H1 (cell line): Measurements from ENCODE around the gene CSNK1G3. TPM values are rescaled to one million over a fixed set of nuclear protein-coding genes. Genes with fewer than 3 reads are reported as not detected.

Experiments used
- CTCF ChIA-PET: fragments of 300-600 bp; sonication (Branson Sonifier 250); formaldehyde crosslinking; loops from one replicate; lab custom pipeline; 2021; ENCODE audit not compliant: partially characterized antibody; lab: Charles Lee
- POLR2A ChIA-PET: fragments of 300-600 bp; sonication (Branson Sonifier 250); formaldehyde crosslinking; loops from one replicate; lab custom pipeline; 2021; ENCODE audit warnings: inconsistent platforms; ENCODE audit not compliant: partially characterized antibody; lab: Charles Lee
- DNase-seq, 2 experiments: peaks; one replicate each; pipeline versions ENCODE4 v3.0.0 to v3.0.0-alpha.2; 2010 to 2022; ENCODE audit warnings: low spot score in 2 of 2, low read depth in 1 of 2, mixed read lengths in 1 of 2
- FAIRE-seq: peaks from 2 replicates; lab custom pipeline; 2011; peaks lifted over from hg19 to GRCh38; lab: Jason Lieb, UNC
- H2AFZ ChIP-seq: 2 replicates; pipeline ENCODE4 v1.8.1; 2012; ENCODE audit warnings: low read length, inconsistent platforms
- H2AK5ac ChIP-seq: 2 replicates; pipeline ENCODE4 v1.6.1; 2013; ENCODE audit warnings: low read depth, low read length
- H2BK120ac ChIP-seq: replicated peaks from 2 replicates; pipeline ENCODE3; 2013; ENCODE audit warnings: low read depth, low read length, inconsistent platforms
- H2BK12ac ChIP-seq: 2 replicates; pipeline ENCODE4 v1.6.1; 2013; ENCODE audit warnings: low read depth, low read length
- H2BK15ac ChIP-seq: 2 replicates; pipeline ENCODE4 v1.6.1; 2013; ENCODE audit warnings: low read length
- H2BK20ac ChIP-seq: 2 replicates; pipeline ENCODE4 v1.6.1; 2013; ENCODE audit warnings: low read length
- H2BK5ac ChIP-seq: 2 replicates; pipeline ENCODE4 v1.6.1; 2013; ENCODE audit warnings: low read depth, low read length
- H3K14ac ChIP-seq: 2 replicates; pipeline ENCODE4 v1.6.1; 2013; ENCODE audit warnings: inconsistent platforms; ENCODE audit not compliant: insufficient read length
- H3K18ac ChIP-seq: 2 replicates; pipeline ENCODE4 v1.6.1; 2013; ENCODE audit warnings: low read length; ENCODE audit errors: extremely low read depth
- H3K23ac ChIP-seq: 2 replicates; pipeline ENCODE4 v1.6.1; 2013; ENCODE audit warnings: inconsistent platforms; ENCODE audit not compliant: insufficient read length
- H3K23me2 ChIP-seq: 2 replicates; pipeline ENCODE4 v1.6.1; 2013; ENCODE audit warnings: low read depth, low read length
- H3K27ac ChIP-seq: 2 replicates; pipeline ENCODE4 v1.6.1; 2011; ENCODE audit warnings: low read depth, low read length, inconsistent platforms
- H3K27me3 ChIP-seq, 4 experiments: replicated peaks in 1 of 4; 1 replicate in 1 of 4; 2 replicates in 3 of 4; pipeline versions ENCODE4 v1.6.1 to v1.8.1; 2011 to 2013; ENCODE audit warnings: low read length in 3 of 4, mild to moderate bottlenecking in 3 of 4, inconsistent platforms in 2 of 4, mixed read lengths in 2 of 4, moderate library complexity in 1 of 4; ENCODE audit not compliant: control insufficient read depth in 3 of 4, insufficient read depth in 3 of 4; ENCODE audit errors: extremely low read depth in 1 of 4
- H3K36me3 ChIP-seq, 4 experiments: 2 replicates each; pipeline versions ENCODE4 v1.6.1 to v1.8.1; 2011 to 2013; ENCODE audit warnings: mild to moderate bottlenecking in 4 of 4, low read length in 3 of 4, moderate library complexity in 2 of 4, control low read depth in 1 of 4, inconsistent platforms in 1 of 4; ENCODE audit not compliant: insufficient read depth in 4 of 4, control insufficient read depth in 2 of 4
- H3K4ac ChIP-seq: replicated peaks from 2 replicates; pipeline ENCODE3; 2013; ENCODE audit warnings: low read length, low read depth, mixed read lengths, inconsistent platforms; ENCODE audit not compliant: insufficient read length
- H3K4me1 ChIP-seq, 4 experiments: replicated peaks in 1 of 4; 1 replicate in 1 of 4; 2 replicates in 3 of 4; pipeline versions ENCODE4 v1.6.1 to v1.8.1; 2011 to 2013; ENCODE audit warnings: low read length in 3 of 4, inconsistent platforms in 2 of 4, mixed read lengths in 1 of 4; ENCODE audit not compliant: insufficient read depth in 4 of 4, control insufficient read depth in 3 of 4
- H3K4me2 ChIP-seq, 2 experiments: 2 replicates each; pipeline versions ENCODE4 v1.6.1 to v1.8.1; 2011 to 2013; ENCODE audit warnings: low read depth in 2 of 2, low read length in 2 of 2, control low read depth in 1 of 2, inconsistent platforms in 1 of 2, mild to moderate bottlenecking in 1 of 2; ENCODE audit not compliant: insufficient read depth in 1 of 2
- H3K4me3 ChIP-seq, 4 experiments: fragments of 200-600, 300-600 bp in 1 of 4; sonication (generic), shearing (Covaris generic), sonication (Bioruptor Twin) in 1 of 4; 2 replicates each; pipeline versions ENCODE4 v1.5.1 to v1.8.1; 2011 to 2016; ENCODE audit warnings: low read length in 4 of 4, low read depth in 3 of 4, control low read depth in 2 of 4, inconsistent platforms in 2 of 4, mild to moderate bottlenecking in 2 of 4, mixed read lengths in 1 of 4, moderate library complexity in 1 of 4; ENCODE audit not compliant: insufficient read depth in 2 of 4; ENCODE audit errors: extremely low read depth in 1 of 4
- H3K56ac ChIP-seq: replicated peaks from 2 replicates; pipeline ENCODE3; 2013; ENCODE audit warnings: low read depth, mild to moderate bottlenecking, mixed read lengths, low read length, inconsistent platforms; ENCODE audit not compliant: insufficient read length
- H3K79me1 ChIP-seq: 2 replicates; pipeline ENCODE4 v1.6.1; 2013; ENCODE audit warnings: low read depth, low read length, control low read depth
- H3K79me2 ChIP-seq, 2 experiments: 2 replicates each; pipeline versions ENCODE4 v1.6.1 to v1.8.1; 2012 to 2013; ENCODE audit warnings: low read length in 2 of 2, mild to moderate bottlenecking in 2 of 2, inconsistent platforms in 1 of 2; ENCODE audit not compliant: insufficient read depth in 2 of 2, control insufficient read depth in 1 of 2
- H3K9ac ChIP-seq, 4 experiments: replicated peaks in 1 of 4; 1 replicate in 1 of 4; 2 replicates in 3 of 4; pipeline versions ENCODE4 v1.6.1 to v1.8.1; 2011 to 2013; ENCODE audit warnings: low read depth in 3 of 4, low read length in 3 of 4, control low read depth in 2 of 4, mild to moderate bottlenecking in 2 of 4, moderate library complexity in 2 of 4, inconsistent platforms in 1 of 4; ENCODE audit errors: extremely low read depth in 1 of 4
- H3K9me3 ChIP-seq, 2 experiments: 2 replicates each; pipeline versions ENCODE4 v1.6.1 to v1.8.1; 2012 to 2013; ENCODE audit warnings: mild to moderate bottlenecking in 2 of 2, moderate library complexity in 2 of 2, control low read depth in 1 of 2, inconsistent platforms in 1 of 2, low read depth in 1 of 2, low read length in 1 of 2, mixed read lengths in 1 of 2; ENCODE audit not compliant: insufficient read depth in 2 of 2
- H4K20me1 ChIP-seq, 2 experiments: replicated peaks in 1 of 2; 2 replicates each; pipeline versions ENCODE3 to v1.8.1; 2011 to 2013; ENCODE audit warnings: inconsistent platforms in 2 of 2, low read length in 2 of 2, mild to moderate bottlenecking in 1 of 2; ENCODE audit not compliant: insufficient read depth in 2 of 2, control insufficient read depth in 1 of 2
- H4K5ac ChIP-seq: 2 replicates; pipeline ENCODE4 v1.6.1; 2013; ENCODE audit warnings: low read length, low read depth, mixed read lengths, inconsistent platforms; ENCODE audit not compliant: insufficient read length
- H4K8ac ChIP-seq: 2 replicates; pipeline ENCODE4 v1.8.0; 2013; ENCODE audit warnings: mild to moderate bottlenecking, moderate library complexity, low read length, inconsistent platforms; ENCODE audit not compliant: insufficient read depth; ENCODE audit errors: extremely low read depth
- H4K91ac ChIP-seq: replicated peaks from 2 replicates; pipeline ENCODE3; 2013; ENCODE audit warnings: low read length, mixed read lengths, inconsistent platforms; ENCODE audit not compliant: insufficient read length
- CBX5 ChIP-seq: fragments of 300-800, 300-1000 bp; sonication (generic); IDR thresholded peaks from 2 replicates; pipeline ENCODE4 v1.7.1; 2016; ENCODE audit warnings: antibody characterized with exemption, low read length, low read depth
- CREB1 ChIP-seq: IDR thresholded peaks from 2 replicates; pipeline ENCODE4 v1.6.1; 2012; ENCODE audit warnings: inconsistent platforms
- FOSL1 ChIP-seq: IDR thresholded peaks from 2 replicates; pipeline ENCODE4 v1.6.1; 2011; ENCODE audit warnings: mild to moderate bottlenecking, low read depth, low read length, moderate library complexity; ENCODE audit not compliant: insufficient read depth
- MAFK ChIP-seq: IDR thresholded peaks from 2 replicates; pipeline ENCODE4 v1.6.1; 2012; ENCODE audit warnings: low read depth, mild to moderate bottlenecking, improper control_type of control experiment, low read length
- MAX ChIP-seq: IDR thresholded peaks from 2 replicates; pipeline ENCODE4 v1.6.1; 2012; ENCODE audit warnings: inconsistent platforms
- POLR2A ChIP-seq, 2 experiments: IDR thresholded peaks; 1 replicate in 1 of 2; 2 replicates in 1 of 2; pipeline ENCODE4 v1.6.1; 2011; ENCODE audit warnings: low read depth in 2 of 2, low read length in 2 of 2, mild to moderate bottlenecking in 2 of 2; ENCODE audit errors: control extremely low read depth in 1 of 2
- SIRT6 ChIP-seq: IDR thresholded peaks from one replicate; pipeline ENCODE4 v1.7.1; 2012; ENCODE audit warnings: low read length, inconsistent platforms
- SRF ChIP-seq: IDR thresholded peaks from 2 replicates; pipeline ENCODE4 v1.6.1; 2011; ENCODE audit warnings: mild to moderate bottlenecking, low read depth, low read length, moderate library complexity
- USF2 ChIP-seq: IDR thresholded peaks from 2 replicates; pipeline ENCODE4 v1.6.1; 2011; ENCODE audit warnings: low read length, improper control_type of control experiment
- WGBS, 2 experiments: shearing (Covaris generic) in 1 of 2; methylation state at CpG; one replicate each; pipeline versions ENCODE4 v1.1.6 to v1.1.7; 2013 to 2015; ENCODE audit warnings: low lambda C conversion rate in 2 of 2, mixed read lengths in 2 of 2, inconsistent platforms in 1 of 2, low coverage in 1 of 2, missing lambda C conversion rate in 1 of 2; ENCODE audit not compliant: insufficient replicate concordance in 2 of 2, insufficient coverage in 1 of 2, insufficient read length in 1 of 2; ENCODE audit errors: extremely low coverage in 1 of 2, missing lambda C conversion rate in 1 of 2; 5-methylcytosine and 5-hydroxymethylcytosine counted together
- polyA plus RNA-seq, 7 experiments: library from polyadenylated mRNA; depleted of rRNA in 3 of 7; stranded (reverse) in 5 of 7; unstranded in 2 of 7; fragments of >200 nt in 5 of 7; fragments of 200-250 nt in 2 of 7; gene quantifications; 1 replicate in 5 of 7; 2 replicates in 1 of 7; 4 replicates in 1 of 7; pipeline versions ENCODE4 v1.2.1 to v1.2.3, GENCODE V29; 2011 to 2013; ENCODE audit warnings: missing spikeins in 2 of 7, mixed read lengths in 2 of 7
- total RNA-seq: library from RNA; stranded (reverse); fragmentation: NEBNext Ultra II Directional; extraction: Animal tissue kit (Norgen Biotek cat#: 25700); gene quantifications from 2 replicates; pipeline ENCODE4 v1.2.1, GENCODE V29; 2021

Gene CSNK1G3
- total and polyA plus RNA-seq, 2 of the 8 experiments (the other 6 are each of a cell fraction or from before 2014, with no cell fraction given), result 10.6 to 58.9 TPM

- Histone ChIP-seq H4K5ac (no peak overlapping the region), H3K4me2 (no peak overlapping the region), H3K27me3 (no peaks in the 10 kb centered on the region), H2AK5ac (no peak overlapping the region), H3K23ac (no peak overlapping the region), H4K20me1 (no peaks in the 10 kb centered on the region), H2BK15ac (no peak overlapping the region), H3K14ac (no peak overlapping the region), H3K36me3 (no peaks in the 10 kb centered on the region), H3K79me2 (no peaks in the 10 kb centered on the region), H3K56ac (no peak overlapping the region), H3K27ac (no peak overlapping the region), H4K91ac (no peak overlapping the region), H3K4ac (no peak overlapping the region), H2BK120ac (no peak overlapping the region), H2BK5ac (no peak overlapping the region), H3K4me1 (no peaks in the 10 kb centered on the region), H3K23me2 (no peaks in the 10 kb centered on the region), H3K18ac (no peak overlapping the region), H3K79me1 (no peaks in the 10 kb centered on the region), H3K9me3 (peaks cover 0 to 10% of the 10 kb centered on the region in 2 experiments; a peak in 1 of 4 replicates), H4K8ac (no peak overlapping the region), H2BK20ac (no peak overlapping the region), H3K9ac (no peak overlapping the region), H2AFZ (no peak overlapping the region), H3K4me3 (no peak overlapping the region), H2BK12ac (no peak overlapping the region)
- no peak for FAIRE-seq
- no peak for DNase-seq
- 69% methylated on average over 2 of the region's 2 CpGs; no CpG with 5 or more reads in 1 of the 2 experiments for WGBS, 2 experiments
- ChIA-PET CTCF (interaction anchor here (1.6 kb wide), 1 partner anchor 82 kb away, joined by 5 read pairs; no protein-coding TSS in a partner anchor), POLR2A (no interaction called here)
- no peak for TF ChIP-seq POLR2A (IDR thresholded peaks at IDR 0.05; ENCODE audit: control extremely low read depth in 1 of 2, low read depth in 2 of 2, low read length in 2 of 2)
- no peak for TF ChIP-seq FOSL1
- no peak for TF ChIP-seq MAFK
- no peak for TF ChIP-seq USF2
- TF ChIP-seq SRF, result no peak
- TF ChIP-seq CREB1, result no peak
- no peak for TF ChIP-seq SIRT6
- TF ChIP-seq CBX5, result no peak
- no peak for TF ChIP-seq MAX
Observed at GRCh38 chr5:123626051-123626450, 114.1 kb downstream of the CSNK1G3 start.
